Measurements from ENCODE around the gene HIVEP1.
A peak's percentile ranks its signal among the peaks of the same experiment; 100 is the strongest.

The HIVEP1 gene

GRCh38 chr6:11968241-11968806, 43.8 kb upstream of the HIVEP1 start:
- no peak overlapping the region; the same call in 1 of the 2 replicates for H3K27ac ChIP-seq (ENCODE audit: low read length)
- H3K27me3 ChIP-seq (ENCODE audit: low read depth, low read length) = no peaks in the 10 kb centered on the region
- H2AFZ ChIP-seq (ENCODE audit: low read depth, low read length) = no peak overlapping the region
- H3K4me3 ChIP-seq (ENCODE audit: low read length) = peak overlapping the region; percentile 17; the same call in 1 of the 2 replicates
- no peak overlapping the region for H3K9ac ChIP-seq (ENCODE audit: low read length)
- H3K9me3 ChIP-seq (ENCODE audit: insufficient read depth, low read length) = no peaks in the 10 kb centered on the region
- no peak for TF ChIP-seq EZH2phosphoT487 (IDR thresholded peaks at IDR 0.05; ENCODE audit: low read depth)
- TF ChIP-seq CTCF (IDR thresholded peaks at IDR 0.05; ENCODE audit: low read depth, low read length) = no peak
- H3K79me2 ChIP-seq (ENCODE audit: low read length) = no peaks in the 10 kb centered on the region
- H3K36me3 ChIP-seq (replicated peaks; ENCODE audit: low read depth, low read length) = no peaks in the 10 kb centered on the region
- peaks cover 37% of the 10 kb centered on the region for H3K4me1 ChIP-seq (ENCODE audit: low read length)
- H4K20me1 ChIP-seq (ENCODE audit: insufficient read depth, low read length) = no peaks in the 10 kb centered on the region
- peak overlapping the region; percentile 54 for H3K4me2 ChIP-seq (ENCODE audit: low read length)

DNA sequence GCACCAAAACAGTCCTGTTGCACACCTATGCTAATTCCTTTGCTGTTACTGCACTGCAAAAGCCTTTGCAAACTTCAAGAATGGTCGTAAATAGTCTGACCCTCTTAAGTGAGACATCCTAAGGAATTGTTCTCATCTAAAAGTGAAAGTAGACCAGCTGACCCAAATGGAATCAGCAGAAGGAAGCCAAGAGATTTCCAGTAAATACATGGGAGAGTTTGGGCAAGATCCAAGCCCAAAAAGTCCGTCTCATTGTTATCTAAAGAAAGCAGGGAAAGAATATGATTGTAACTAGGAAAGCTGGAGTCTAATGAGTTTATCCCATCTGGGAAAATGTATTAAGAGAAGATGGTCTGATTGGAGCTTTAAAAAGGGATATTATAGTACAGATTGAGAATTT, 43.0 kb upstream of the HIVEP1 start:
- H3K27ac ChIP-seq (ENCODE audit: low read length) = no peak overlapping the region
- no peak overlapping the region for H3K9ac ChIP-seq (ENCODE audit: low read length)
- H3K27me3 ChIP-seq (ENCODE audit: low read depth, low read length) = no peaks in the 10 kb centered on the region
- H3K4me1 ChIP-seq (ENCODE audit: low read length) = peaks cover 39% of the 10 kb centered on the region
- TF ChIP-seq EZH2phosphoT487 (IDR thresholded peaks at IDR 0.05; ENCODE audit: low read depth) = no peak
- TF ChIP-seq CTCF (IDR thresholded peaks at IDR 0.05; ENCODE audit: low read depth, low read length) = no peak
- H2AFZ ChIP-seq (ENCODE audit: low read depth, low read length) = no peak overlapping the region
- no peaks in the 10 kb centered on the region for H3K79me2 ChIP-seq (ENCODE audit: low read length)
- H3K4me2 ChIP-seq (ENCODE audit: low read length) = peak overlapping the region; percentile 54
- H3K4me3 ChIP-seq (ENCODE audit: low read length) = 0 out of 2 replicates have a peak overlapping the region, but pooled peaks have one; percentile 17
- H3K36me3 ChIP-seq (replicated peaks; ENCODE audit: low read depth, low read length) = no peaks in the 10 kb centered on the region
- H3K9me3 ChIP-seq (ENCODE audit: insufficient read depth, low read length) = no peaks in the 10 kb centered on the region
- H4K20me1 ChIP-seq (ENCODE audit: insufficient read depth, low read length) = no peaks in the 10 kb centered on the region

DNA sequence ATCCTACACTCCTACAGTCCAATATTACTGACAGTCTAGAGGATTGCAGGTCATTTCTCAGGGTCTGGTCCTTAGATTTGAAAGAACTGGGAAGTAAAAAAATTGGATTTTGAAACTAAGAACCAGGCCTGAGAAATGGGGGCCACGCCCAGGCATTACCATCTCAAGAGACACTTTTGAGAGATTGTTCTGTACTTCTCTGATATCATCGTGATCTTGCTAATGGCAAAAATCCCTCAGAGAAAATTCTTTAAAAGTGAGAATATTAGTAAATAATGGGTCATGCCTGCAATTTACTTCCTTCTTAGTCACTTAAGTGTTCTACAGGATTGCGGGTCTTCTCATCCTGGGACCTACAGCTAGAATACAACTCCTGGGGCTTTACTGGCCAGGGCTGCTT, 42.0 kb upstream of the HIVEP1 start:
- H4K20me1 ChIP-seq (ENCODE audit: insufficient read depth, low read length) = no peaks in the 10 kb centered on the region
- no peaks in the 10 kb centered on the region for H3K9me3 ChIP-seq (ENCODE audit: insufficient read depth, low read length)
- no peaks in the 10 kb centered on the region for H3K27me3 ChIP-seq (ENCODE audit: low read depth, low read length)
- peaks cover 39% of the 10 kb centered on the region for H3K4me1 ChIP-seq (ENCODE audit: low read length)
- no peaks in the 10 kb centered on the region for H3K79me2 ChIP-seq (ENCODE audit: low read length)
- TF ChIP-seq EZH2phosphoT487 (IDR thresholded peaks at IDR 0.05; ENCODE audit: low read depth) (no peak), CTCF (IDR thresholded peaks at IDR 0.05; ENCODE audit: low read depth, low read length) (no peak)
- H3K4me2 ChIP-seq (ENCODE audit: low read length) = no peak overlapping the region
- no peak overlapping the region for H3K9ac ChIP-seq (ENCODE audit: low read length)
- no peak overlapping the region for H3K27ac ChIP-seq (ENCODE audit: low read length)
- H3K4me3 ChIP-seq (ENCODE audit: low read length) = no peak overlapping the region
- H2AFZ ChIP-seq (ENCODE audit: low read depth, low read length) = no peak overlapping the region
- H3K36me3 ChIP-seq (replicated peaks; ENCODE audit: low read depth, low read length) = no peaks in the 10 kb centered on the region

DNA sequence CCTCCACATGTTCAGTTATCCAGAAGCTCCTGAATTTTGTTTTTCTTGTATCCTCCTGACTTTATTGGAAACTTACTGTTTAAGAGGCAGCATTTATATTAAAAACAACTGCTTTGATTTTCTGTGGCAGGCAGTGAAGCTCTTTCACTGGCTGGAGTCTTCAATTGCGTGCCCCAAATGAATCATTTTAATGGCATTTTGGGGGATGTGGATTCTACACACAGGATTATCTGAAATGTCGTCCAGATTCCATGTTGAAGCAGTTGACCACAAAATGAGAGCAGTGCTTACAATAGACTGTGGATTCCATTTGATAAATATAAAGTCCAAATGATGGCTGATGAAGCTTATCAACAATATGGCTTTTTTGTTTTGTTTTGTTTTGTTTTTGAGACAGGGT, 41.0 kb upstream of the HIVEP1 start:
- Histone ChIP-seq H3K27ac (ENCODE audit: low read length) (no peak overlapping the region), H3K4me2 (ENCODE audit: low read length) (no peak overlapping the region), H3K79me2 (ENCODE audit: low read length) (no peaks in the 10 kb centered on the region), H3K9me3 (ENCODE audit: insufficient read depth, low read length) (no peaks in the 10 kb centered on the region), H3K4me3 (ENCODE audit: low read length) (no peak overlapping the region), H4K20me1 (ENCODE audit: insufficient read depth, low read length) (no peaks in the 10 kb centered on the region), H2AFZ (ENCODE audit: low read depth, low read length) (no peak overlapping the region), H3K27me3 (ENCODE audit: low read depth, low read length) (no peaks in the 10 kb centered on the region), H3K9ac (ENCODE audit: low read length) (no peak overlapping the region), H3K36me3 (replicated peaks; ENCODE audit: low read depth, low read length) (no peaks in the 10 kb centered on the region), H3K4me1 (ENCODE audit: low read length) (peaks cover 44% of the 10 kb centered on the region)
- TF ChIP-seq CTCF (IDR thresholded peaks at IDR 0.05; ENCODE audit: low read depth, low read length) (no peak), EZH2phosphoT487 (IDR thresholded peaks at IDR 0.05; ENCODE audit: low read depth) (no peak)
